Tibial nerve (tissue), 4 donors: Measurements from ENCODE around the gene ZDHHC9.

Experiments used
- CTCF ChIP-seq, 5 experiments: fragments of 200-600 bp in 3 of 5; fragments of 450-650 bp in 2 of 5; sonication (generic) in 3 of 5; IDR thresholded peaks; one replicate each; pipeline ENCODE4 v1.5.1; 2016 to 2019; ENCODE audit warnings: antibody characterized with exemption in 5 of 5, mild to moderate bottlenecking in 3 of 5, moderate library complexity in 2 of 5
- EP300 ChIP-seq, 2 donors: sonication (generic); formaldehyde crosslinking; IDR thresholded peaks; one replicate each; pipeline ENCODE4 v1.6.1; 2017; ENCODE audit warnings: antibody characterized with exemption in 2 of 2, mild to moderate bottlenecking in 1 of 2
- POLR2A ChIP-seq, 2 donors: fragments of 450-650 bp; IDR thresholded peaks; one replicate each; pipeline ENCODE4 v1.6.1; 2017; ENCODE audit warnings: antibody characterized with exemption in 2 of 2, mild to moderate bottlenecking in 2 of 2, moderate library complexity in 2 of 2

- TF ChIP-seq POLR2A (IDR thresholded peaks at IDR 0.05) = no peak
- no peak for TF ChIP-seq CTCF (IDR thresholded peaks at IDR 0.05)
- TF ChIP-seq EP300 (IDR thresholded peaks at IDR 0.05) = no peak
Measured at GRCh38 chrX:129781134-129781672, 62.5 kb downstream of the ZDHHC9 start.
